GM19455 (cell line): ENCODE data around the gene C14orf132.
"Not testable (repeated sequence)": the region's sequence is repeated elsewhere in the genome, so short reads cannot be mapped to it uniquely, and the experiment has no call there.

Source experiments
- ATAC-seq: cut with Tn5 transposase; IDR thresholded peaks from one replicate; pipeline ENCODE4 v1.9.1; 2021; ENCODE audit not compliant: unreplicated experiment

Gene C14orf132

DNA sequence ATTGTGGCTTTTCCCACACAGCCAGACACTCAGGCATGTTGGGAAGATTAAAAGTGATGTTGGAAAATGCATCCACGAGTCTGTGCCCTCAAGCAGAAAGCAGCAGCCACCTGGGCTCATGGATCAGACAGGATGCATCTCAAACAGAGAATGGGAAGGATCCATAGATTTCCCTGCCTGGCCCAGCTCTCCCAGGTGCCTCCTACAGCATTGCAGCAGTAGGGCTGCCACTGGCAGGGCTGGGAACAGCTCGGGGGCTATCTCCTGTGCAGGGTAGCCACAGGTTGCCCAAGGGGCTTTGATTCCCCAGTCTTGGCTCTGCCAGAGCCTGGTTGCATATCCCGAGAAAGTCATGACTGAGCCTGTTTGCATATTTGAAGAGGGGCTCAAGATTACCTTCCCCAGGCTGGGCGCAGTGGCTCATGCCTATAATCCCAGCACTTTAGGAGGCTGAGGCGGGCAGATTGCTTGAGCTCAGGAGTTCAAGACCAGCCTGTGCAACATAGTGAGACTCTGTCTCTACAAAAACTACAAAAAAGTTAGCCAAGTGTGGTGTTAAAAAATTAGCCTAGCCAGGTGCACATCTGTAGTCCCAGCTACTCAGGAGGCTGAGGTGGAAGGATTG lies 19.5 kb downstream of the C14orf132 start:
- ATAC-seq: no peak

DNA sequence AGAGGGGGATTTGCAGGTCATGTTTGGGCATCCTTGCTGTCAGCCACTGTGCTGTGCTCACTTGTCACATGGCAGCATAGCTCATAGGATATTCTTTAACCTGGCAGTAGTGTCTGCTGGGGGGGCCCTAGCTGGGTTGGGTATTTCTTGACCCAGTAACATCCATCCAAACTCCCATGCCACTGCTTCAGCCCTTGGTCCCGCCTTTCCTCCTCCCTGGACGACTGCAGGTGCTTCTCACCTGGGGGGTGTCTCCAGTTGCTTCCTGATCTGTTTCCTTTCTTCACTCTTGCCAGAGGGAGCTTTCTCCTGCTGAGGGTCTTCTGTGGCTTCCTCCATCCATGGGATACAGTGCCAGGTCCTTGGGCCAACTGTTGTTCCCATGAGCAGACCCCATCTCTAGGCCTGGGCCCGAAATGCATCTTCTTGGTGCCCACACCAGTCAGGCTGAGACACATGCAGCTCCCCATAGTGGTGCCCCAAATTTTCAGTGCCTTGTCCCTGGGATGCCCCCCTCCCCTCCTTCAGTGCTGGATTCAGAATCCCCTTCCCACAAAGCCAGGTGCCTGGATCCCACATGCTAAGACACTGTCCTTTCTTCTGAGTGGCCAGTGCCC lies 20.5 kb downstream of the C14orf132 start:
- no peak for ATAC-seq

DNA sequence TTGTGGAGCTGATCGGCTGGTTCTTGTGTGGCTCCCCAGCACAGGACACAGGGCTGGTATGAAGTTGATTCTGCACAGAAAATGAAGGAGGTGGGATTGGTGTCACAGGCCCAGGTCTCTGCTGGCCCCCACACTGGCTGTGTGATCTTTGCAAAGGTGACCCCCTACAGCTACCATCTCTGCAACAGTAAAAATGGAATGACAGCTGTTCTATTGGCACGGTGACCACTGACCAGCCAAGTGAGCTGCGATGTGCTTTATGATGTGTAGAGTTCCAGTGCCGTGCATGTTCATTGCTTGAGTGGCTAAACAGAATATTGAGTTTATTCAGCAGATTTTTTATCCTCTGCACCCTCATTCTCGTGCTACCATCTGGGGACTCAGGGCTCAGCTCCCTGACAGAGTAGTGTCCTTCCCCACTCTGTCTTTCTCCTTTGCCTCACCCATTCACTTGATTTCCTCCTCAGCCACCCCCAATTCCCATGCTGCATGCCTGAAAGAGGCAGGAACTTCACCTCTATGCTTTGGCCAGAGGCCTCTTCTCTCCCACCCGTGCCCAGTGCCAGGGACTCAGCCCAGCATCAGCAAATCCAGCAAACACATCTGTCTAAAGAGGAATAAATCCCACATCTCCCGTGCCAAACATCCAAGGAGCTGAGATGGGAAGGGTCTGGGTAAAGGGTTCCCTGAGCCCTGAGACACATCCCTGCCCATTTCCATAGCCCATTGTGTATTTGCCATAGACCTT lies 21.2 kb downstream of the C14orf132 start:
- ATAC-seq: no peak

DNA sequence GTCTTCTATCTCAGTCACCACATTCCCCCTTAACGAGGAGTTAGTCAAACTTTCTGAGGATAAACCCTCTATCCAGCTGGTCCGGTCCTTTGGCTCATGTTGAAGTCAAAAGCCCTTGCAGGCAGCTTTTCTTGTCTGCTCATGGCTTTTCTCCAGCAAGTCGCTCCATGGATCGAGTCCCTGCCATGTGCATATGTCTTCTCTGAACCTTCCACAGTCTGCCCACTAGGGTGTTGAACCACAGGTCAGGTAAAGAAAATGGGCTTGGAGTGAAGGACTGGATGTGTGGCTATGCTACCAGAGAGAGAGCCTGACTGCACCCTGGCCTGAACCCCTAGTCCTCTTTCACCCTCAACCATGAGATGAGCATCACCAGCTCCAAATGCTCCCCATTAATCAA lies 22.8 kb downstream of the C14orf132 start:
- ATAC-seq: no peak

DNA sequence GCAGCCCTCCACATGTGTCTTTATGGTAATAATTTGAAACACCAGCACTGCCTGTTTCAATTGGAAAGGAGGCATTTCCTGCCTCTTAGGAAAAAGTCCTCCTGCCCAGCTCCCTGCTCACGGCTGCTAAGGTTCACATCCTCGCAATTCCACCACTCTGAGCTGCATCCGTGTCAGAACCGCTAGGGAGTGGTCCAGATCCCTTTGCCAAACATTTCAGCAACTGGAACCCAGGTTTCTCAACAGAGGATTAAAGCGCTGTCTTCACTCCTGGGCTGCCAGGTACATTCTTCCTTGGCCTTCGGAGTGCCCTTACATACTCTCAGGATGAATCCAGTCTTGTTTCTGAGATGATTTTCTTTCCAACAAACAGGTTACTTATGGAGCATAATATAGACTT lies 23.3 kb downstream of the C14orf132 start:
- no peak for ATAC-seq

DNA sequence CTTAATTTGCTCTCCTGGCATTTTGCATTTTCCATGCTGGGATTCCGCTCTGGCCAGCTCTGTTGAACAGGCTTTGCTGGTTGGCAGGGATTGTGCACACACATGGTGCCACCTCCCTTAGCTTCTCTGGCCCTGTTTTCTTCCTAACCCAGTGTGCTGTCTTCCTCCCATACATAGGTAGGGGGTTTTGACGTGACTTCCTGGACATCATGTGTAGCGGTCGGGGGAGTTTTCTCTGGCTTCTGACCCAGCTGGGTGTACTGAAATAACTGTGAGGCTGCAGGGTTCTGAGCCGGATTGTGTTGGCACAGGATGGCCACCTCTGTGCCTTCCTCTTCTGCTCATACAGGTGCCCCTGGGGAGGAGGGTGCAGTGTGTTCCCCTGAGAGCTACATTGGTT lies 25.7 kb downstream of the C14orf132 start:
- no peak for ATAC-seq

DNA sequence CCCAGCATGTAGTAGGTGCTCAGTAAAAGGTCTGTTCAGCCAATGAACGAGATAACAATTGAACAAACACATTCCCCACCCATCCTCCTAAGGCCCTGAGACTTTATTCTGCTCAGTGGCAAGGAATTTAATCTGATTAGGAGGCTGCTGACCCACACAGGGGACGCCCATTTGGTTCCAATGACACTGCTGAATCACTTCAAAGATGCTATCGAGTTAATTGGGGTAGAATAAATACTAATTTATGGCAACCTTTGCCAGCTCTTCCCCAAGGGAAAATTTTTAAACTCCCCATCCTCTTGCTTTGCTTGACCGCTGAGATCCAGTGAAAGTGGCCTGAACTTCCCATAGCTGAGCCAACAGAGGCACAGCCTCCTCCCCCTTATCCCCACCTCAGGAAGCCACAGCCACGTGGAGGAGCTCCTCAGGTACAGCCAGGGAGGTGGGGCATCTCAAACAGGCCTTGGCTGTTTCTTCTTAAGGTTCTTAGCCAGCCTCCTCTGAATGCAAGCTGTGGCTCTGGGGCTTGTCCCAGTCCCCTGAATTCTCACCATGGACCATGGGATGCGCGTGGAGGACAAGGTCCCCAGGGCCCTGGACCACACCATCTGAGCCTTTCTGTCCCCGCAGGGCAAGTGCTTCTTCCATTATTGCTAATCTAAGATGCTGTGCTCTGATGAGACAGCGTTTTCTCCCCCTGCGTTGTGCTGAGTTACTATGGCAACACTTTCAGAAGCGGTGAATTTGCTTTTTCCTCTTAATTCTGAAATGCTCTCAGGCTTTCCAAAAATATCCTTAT lies 26.7 kb downstream of the C14orf132 start:
- no peak for ATAC-seq

DNA sequence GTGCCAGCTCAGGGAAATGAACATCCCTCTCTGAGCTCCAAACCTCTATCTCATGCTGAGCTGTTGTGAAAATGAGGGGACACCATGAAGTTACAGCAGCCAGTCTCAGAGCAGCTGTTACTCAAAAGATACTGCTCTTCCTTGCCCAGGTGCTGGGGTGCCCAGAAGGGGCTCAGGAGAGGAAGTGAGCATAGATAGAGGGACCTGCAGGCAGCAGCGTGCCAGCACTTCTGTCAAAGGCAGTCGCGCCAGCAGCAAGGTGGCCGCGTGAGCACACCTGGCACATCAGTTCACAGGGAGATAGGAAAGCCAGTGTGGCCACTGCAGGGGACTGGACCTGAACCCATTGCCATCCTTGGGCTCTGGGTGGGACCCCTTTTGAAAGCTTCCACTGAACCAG lies 27.8 kb downstream of the C14orf132 start:
- ATAC-seq: no peak

DNA sequence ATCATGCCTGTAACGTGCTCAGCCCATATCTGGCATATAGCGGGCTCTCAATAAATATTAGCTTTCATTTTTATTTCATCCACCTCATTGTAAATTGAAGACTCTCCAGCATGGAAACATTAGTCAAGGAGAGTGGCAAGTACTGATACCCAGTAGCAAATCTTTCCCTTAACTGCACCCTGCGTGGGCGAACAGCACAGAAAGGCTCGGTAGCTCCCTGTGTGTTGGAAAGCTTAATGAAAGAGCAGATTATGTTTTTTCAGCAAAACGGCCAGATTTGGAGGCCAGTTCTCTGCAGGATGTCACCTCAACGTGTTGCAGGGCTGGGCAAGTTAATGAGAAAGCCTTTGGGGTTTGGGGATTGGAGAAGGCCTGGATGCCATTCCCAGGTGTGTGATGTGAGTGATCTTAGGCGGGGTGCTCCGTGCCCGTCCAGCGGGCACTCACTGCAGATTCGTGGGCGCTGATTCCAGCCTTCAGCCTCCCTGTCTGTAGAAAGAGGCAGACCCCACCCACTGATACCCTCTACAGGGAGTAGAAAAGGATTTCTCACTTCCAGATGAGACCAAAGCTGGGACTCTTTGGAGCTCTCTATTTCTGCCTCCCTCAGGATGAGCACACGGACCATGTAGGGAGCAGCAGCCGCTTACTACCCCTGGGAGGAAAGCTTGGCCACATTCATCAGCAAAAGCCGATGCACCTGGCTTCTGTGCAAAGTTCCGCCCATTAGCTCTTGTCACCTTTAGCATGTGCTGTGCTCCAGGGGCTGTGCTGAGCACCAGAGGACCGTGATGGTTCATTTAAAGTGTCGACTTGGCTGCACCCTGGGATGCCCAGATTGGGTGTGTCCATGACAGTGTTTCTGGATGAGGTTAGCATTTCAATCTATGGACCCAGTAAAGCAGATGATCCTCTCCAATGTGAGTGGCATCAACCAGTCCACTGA lies 29.1 kb downstream of the C14orf132 start:
- no peak for ATAC-seq

DNA sequence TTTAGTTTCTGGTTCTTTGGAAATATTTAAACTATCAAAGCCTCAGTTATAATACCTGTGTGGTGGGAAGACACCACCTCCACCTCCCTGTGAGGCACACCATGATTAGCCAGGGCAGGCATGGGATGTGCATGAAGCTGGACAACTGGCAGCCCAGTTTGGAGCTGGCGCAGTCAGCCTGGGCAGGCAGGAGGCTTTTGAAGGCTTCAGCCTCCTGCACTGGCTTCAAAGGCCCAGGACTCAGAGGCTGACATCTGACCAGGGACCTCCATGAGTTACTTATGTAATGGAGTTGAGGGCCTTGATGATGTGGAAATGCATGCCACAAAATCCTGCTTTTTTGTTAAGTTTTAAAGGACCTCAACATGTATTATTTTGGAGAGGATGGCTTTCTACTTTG lies 30.3 kb downstream of the C14orf132 start:
- ATAC-seq: no peak

DNA sequence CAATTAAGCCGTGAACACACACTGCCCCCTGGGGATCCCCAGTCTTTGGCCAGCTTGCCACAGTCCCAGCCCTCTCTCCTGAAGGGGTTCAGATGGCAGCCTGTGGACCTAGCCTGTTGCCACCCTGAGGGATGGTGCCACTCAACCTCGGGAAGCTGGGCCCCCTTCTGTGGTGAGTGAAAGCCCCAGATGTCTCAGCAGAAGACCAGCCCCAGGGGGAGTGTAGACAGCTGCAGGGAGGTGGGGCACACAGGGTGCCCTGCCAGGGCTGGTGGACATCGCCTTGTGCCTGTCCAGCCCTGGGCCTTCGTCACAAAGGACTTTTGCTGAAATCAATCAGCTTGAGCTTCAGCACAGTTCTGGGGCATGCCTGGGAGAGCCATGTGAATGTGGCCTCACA lies 32.4 kb downstream of the C14orf132 start:
- no peak for ATAC-seq

DNA sequence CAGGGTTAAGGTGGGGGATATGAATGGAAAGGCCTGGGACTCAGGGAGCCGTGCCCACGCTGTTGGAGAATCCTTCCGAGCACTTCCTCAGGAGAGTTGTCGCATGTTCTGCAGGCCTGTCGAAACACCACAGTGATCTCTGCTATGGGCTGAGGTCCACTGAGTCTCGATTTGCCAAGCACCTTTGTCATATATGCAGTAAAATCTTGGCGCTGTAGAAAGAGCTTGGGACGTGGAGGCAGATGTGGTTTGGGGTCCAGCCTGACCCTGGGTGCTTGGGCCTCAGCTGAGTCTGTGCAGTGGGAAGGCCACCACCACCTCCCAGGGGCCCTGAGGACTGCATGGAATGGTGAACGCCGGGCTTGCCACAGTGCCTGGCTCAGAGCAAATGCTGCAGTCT lies 32.9 kb downstream of the C14orf132 start:
- no peak for ATAC-seq

DNA sequence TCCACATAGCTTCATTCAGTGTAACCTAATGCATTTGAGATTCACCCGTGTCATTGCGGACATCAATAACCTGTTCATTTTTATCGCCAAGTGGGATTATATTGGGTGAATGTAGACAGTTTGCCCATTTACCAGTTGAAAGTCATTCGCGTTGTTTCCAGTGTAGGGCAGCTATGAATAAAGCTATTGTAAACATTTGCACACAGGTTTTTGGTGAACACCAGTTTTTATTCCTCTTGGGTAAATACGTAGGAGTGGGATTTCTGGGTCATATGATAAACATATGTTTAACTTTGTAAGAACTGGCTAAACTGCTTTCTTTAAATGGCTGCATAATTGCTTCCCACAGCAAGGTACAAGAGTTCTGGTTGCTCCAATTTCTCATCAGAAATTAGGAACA lies 33.6 kb downstream of the C14orf132 start:
- ATAC-seq: no peak

DNA sequence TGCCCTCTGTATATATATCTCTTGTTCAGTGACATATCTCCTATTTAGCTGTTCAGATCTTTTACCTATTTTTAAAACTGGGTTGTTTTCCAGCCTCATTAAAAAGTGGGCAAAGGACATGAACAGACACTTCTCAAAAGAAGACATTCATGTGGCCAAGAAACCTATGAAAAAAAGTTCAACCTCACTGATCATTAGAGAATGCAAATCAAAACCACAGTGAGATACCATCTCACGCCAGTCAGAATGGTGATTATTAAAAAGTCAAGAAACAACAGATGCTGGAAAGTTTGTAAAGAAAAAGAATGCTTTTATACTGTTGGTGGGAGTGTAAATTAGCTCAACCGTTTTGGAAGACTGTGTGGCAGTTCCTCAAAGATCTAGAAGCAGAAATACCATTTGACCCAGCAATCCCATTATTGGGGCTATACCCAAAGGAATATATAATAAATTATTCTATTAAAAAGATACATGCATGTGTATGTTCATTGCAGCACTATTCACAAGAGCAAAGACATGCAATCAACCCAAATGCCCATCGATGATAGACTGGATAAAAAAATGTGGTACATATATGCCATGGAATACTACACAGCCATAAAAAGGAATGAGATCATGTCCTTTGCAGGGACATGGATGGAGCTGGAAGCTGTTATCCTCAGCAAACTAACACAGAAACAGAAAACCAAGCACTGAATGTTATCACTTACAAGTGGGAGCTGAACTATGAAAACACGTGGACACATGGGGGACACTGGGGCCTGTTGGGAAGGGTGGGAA lies 34.3 kb downstream of the C14orf132 start:
- not testable (repeated sequence) for ATAC-seq

DNA sequence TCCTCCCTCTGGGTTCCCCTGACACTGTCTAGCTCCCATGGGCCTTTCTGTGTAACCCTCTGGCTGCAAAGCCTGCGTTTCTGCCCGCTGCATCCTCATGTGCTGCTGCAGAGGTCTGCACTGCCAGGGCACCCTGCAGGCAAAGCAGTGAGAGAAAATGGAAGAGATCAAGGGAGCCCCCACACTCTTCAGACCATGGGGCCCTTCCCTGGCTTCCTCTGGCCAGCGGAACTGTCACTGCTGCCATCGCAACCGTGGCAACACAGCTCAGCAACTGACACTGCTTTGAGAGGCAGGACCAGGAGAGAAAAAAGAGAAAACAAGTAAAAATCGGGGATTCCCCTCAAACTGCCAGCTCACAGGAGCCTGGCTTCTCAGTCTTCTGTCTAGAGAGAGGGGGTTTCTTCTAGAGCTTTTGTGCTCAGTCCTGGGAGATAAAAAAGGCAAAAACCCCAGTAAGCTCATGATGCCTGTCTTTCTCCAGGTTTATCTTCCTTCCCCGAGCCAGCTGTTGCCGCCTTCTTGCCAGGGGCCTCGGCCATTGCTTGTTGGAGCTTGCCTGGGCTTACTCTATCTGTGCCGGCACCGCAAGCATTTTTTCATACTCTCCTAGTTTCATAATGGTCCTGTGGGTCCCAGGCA lies 38.9 kb downstream of the C14orf132 start:
- no peak for ATAC-seq

DNA sequence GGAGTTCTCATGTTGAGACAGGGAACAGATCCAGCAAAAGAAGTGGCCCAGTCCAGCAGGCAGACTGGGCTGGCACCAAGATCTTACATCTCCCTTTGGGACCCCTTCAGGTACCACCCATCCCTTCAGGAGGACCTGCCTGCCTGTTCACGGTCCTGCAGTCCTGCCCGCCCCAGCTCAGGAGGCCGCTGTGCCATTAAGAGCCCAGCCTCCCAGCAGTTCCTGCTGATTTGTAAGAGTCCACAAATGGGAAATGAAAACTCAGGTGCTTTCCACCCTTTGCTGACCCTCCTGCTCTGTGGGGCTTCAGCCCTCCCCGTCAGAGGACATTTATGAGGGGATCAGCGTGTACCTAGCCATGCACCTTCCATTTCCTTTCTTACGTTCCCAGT lies 39.5 kb downstream of the C14orf132 start:
- no peak for ATAC-seq

DNA sequence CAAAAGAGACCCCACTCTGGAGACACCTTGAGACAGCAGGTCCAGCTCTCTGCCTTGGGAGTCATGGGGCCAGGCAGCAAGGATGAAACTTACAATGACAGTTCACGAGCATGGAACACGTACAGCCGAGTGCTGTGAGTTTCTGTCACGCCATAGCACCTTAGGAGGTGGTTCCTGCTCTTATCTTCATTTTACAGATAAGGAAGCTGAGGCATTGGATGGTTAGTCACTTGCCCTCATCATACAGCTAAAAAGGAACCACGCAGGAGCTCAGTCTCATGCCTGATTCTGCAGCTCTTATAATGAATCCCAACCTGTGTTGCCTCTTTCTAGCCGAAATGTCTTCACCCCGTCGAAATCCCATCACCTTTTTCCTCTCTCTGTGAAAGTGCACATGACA lies 39.9 kb downstream of the C14orf132 start:
- ATAC-seq: no peak

DNA sequence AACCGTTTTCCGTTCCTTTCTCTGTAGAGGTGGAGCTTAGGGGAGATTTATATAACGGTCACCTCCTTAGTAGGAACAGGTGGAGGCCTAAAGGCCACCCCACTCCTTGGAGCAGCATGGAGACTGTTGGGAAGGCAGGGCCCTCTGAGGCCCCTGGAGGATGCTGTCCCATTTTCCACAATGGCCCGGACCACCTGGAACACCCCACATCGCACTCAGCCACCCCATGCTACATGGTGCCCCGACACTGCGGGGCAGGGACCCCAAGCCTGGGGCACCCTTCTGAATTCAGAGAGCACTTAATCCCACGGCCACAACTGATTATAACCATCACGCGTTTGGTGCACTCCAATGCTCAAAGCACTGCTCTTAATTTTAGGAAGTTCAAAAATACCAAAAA lies 41.4 kb downstream of the C14orf132 start:
- ATAC-seq: no peak

DNA sequence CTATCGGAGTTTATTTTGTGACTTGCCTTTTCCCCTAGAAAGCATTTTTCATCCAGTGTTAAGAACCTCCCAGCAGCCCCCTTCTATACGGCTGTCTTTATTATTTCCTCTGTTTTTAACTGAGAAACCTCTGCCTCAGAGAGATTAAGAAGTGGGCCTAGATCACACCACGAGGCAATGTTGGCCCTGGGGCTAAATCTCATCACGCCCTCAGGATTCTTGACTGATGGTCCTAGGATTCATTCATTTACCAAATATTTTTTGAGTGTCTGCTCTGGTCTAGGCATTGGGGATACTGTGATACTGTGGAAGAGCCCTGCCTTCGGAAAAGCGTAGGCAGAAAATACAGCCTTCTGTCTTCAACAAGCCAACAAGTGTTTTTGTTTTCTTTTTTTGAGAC lies 42.1 kb downstream of the C14orf132 start:
- no peak for ATAC-seq
